Cardiac muscle cell (in vitro differentiated cells and primary cell): ENCODE measurements around the gene C11orf65. TPM values are rescaled to one million over a fixed set of nuclear protein-coding genes. Genes with fewer than 3 reads are reported as not detected.
"Not testable (repeated sequence)": the region's sequence is repeated elsewhere in the genome, so short reads cannot be mapped to it uniquely, and the experiment has no call there.

ENCODE experiments used
- DNase-seq, 2 donors: peaks; one replicate each; pipeline versions ENCODE4 v3.0.0 to v3.0.0-alpha.2; 2010 to 2017; ENCODE audit warnings: low read depth in 1 of 2, low spot score in 1 of 2
- H3K27ac ChIP-seq: fragments of 200-600 bp; sonication (generic); 2 replicates; pipeline ENCODE4 v1.5.1; 2016
- H3K27me3 ChIP-seq: fragments of 200-600 bp; sonication (generic); 2 replicates; pipeline ENCODE4 v1.6.0; 2016; ENCODE audit warnings: control low read depth
- H3K36me3 ChIP-seq: fragments of 200-600 bp; sonication (generic); 2 replicates; pipeline ENCODE4 v1.5.1; 2016; ENCODE audit warnings: control low read depth
- H3K4me1 ChIP-seq: fragments of 200-600 bp; sonication (generic); 2 replicates; pipeline ENCODE4 v1.8.1; 2017; ENCODE audit warnings: low read depth, mild to moderate bottlenecking, mixed run types
- H3K4me3 ChIP-seq: fragments of 200-600 bp; sonication (generic); 2 replicates; pipeline ENCODE4 v1.5.1; 2016; ENCODE audit warnings: mild to moderate bottlenecking
- H3K9me3 ChIP-seq: fragments of 200-600 bp; sonication (generic); 2 replicates; pipeline ENCODE4 v1.5.1; 2017; ENCODE audit warnings: low read depth, mild to moderate bottlenecking, control low read depth
- polyA plus RNA-seq: library from polyadenylated mRNA; unstranded; fragments of >200 nt; fragmentation: Nextera tagmentation; extraction: Ambion mirVana; gene quantifications from 2 replicates; pipeline ENCODE4 v1.2.1, GENCODE V29; 2016
- total RNA-seq: library from RNA; depleted of rRNA; stranded (reverse); fragments of >200 nt; gene quantifications from 2 replicates; pipeline ENCODE4 v1.2.3, GENCODE V29; 2016
- TF ChIP-seq, protein P1 (sequence below): IDR thresholded peaks from 2 replicates; pipeline ENCODE4 v1.5.1; 2012; ENCODE audit warnings: low read depth, mild to moderate bottlenecking, low read length

The C11orf65 gene
- total and polyA plus RNA-seq, 2 experiments from 2014 or later, result 1.4 to 1.6 TPM

DNA sequence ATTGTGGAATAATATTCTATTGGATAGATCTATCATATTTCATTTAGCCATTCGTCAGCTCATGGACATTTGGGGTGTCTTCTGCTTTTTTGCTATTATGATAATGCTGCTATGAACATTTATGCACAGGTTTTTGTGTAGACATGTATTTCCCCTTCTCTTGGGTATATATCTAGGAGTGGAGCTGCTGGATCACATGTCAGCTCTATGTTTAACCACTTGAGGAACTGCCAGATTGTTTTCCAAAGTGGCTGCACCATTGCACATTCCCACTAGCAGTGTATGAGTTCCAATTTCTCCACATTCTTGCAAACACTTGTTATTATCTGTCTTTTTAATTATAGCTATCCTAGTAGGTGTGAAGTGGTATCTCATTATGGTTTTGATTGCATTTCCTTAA lies 75.0 kb downstream of the C11orf65 start:
- no peaks in the 10 kb centered on the region for H3K27me3 ChIP-seq
- H3K36me3 ChIP-seq, result no peaks in the 10 kb centered on the region
- no peaks in the 10 kb centered on the region for H3K4me1 ChIP-seq
- TF ChIP-seq, protein P1, sequence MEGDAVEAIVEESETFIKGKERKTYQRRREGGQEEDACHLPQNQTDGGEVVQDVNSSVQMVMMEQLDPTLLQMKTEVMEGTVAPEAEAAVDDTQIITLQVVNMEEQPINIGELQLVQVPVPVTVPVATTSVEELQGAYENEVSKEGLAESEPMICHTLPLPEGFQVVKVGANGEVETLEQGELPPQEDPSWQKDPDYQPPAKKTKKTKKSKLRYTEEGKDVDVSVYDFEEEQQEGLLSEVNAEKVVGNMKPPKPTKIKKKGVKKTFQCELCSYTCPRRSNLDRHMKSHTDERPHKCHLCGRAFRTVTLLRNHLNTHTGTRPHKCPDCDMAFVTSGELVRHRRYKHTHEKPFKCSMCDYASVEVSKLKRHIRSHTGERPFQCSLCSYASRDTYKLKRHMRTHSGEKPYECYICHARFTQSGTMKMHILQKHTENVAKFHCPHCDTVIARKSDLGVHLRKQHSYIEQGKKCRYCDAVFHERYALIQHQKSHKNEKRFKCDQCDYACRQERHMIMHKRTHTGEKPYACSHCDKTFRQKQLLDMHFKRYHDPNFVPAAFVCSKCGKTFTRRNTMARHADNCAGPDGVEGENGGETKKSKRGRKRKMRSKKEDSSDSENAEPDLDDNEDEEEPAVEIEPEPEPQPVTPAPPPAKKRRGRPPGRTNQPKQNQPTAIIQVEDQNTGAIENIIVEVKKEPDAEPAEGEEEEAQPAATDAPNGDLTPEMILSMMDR, result no peak
- H3K9me3 ChIP-seq, result no peaks in the 10 kb centered on the region
- DNase-seq, result no peak
- no peak overlapping the region for H3K4me3 ChIP-seq
- H3K27ac ChIP-seq, result no peak overlapping the region

- no peak overlapping the region for H3K4me3 ChIP-seq
- no peaks in the 10 kb centered on the region for H3K36me3 ChIP-seq
- no peaks in the 10 kb centered on the region for H3K9me3 ChIP-seq
- H3K4me1 ChIP-seq, result no peaks in the 10 kb centered on the region
- DNase-seq, result no peak
- no peak overlapping the region for H3K27ac ChIP-seq
- H3K27me3 ChIP-seq, result no peaks in the 10 kb centered on the region
- TF ChIP-seq, protein P1, result no peak
These were observed 78.8 kb downstream of the C11orf65 start for GRCh38 chr11:108388576-108388975.

DNA sequence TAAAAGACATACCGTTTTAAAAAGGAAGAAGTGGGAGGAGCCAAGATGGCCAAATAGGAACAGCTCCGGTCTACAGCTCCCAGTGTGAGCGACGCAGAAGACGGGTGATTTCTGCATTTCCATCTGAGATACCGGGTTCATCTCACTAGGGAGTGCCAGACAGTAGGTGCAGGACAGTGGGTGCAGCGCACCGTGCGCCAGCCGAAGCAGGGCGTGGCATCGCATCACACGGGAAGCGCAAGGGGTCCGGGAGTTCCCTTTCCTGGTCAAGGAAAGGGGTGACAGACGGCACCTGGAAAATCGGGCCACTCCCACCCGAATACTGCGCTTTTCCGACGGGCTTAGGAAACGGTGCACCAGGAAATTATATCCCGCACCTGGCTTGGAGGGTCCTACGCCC lies 93.8 kb downstream of the C11orf65 start:
- not testable (repeated sequence) for H3K4me1 ChIP-seq, H3K36me3 ChIP-seq, H3K27ac ChIP-seq, DNase-seq, H3K27me3 ChIP-seq, H3K9me3 ChIP-seq, H3K4me3 ChIP-seq

GRCh38 chr11:108370990-108371389 lies 96.3 kb downstream of the C11orf65 start:
- Histone ChIP-seq H3K9me3 (no peaks in the 10 kb centered on the region), H3K27me3 (no peaks in the 10 kb centered on the region), H3K27ac (no peak overlapping the region), H3K36me3 (no peaks in the 10 kb centered on the region), H3K4me3 (no peak overlapping the region), H3K4me1 (no peaks in the 10 kb centered on the region)
- TF ChIP-seq, protein P1, result no peak
- no peak for DNase-seq

DNA sequence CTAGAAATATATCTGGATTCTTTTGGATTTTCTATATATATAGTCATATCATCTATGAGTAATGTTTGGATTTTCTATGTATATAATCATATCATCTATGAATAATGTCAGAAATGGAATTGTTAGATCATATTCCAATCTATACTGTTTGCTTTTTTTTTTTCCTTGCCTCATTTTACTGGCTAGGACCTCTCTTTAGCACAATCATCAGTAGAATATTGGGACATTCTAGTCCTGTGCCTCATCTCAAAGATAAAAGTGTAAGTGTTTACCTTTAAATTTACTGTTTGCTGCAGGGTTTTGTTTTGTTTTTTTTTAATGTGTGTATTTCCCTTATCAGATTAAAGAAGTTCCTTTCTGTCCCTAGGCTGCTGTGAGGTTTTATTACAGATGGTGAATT lies 97.0 kb downstream of the C11orf65 start:
- no peak for DNase-seq
- Histone ChIP-seq H3K27ac (no peak overlapping the region), H3K27me3 (no peaks in the 10 kb centered on the region), H3K4me3 (no peak overlapping the region), H3K36me3 (peaks cover 3% of the 10 kb centered on the region), H3K4me1 (no peaks in the 10 kb centered on the region), H3K9me3 (no peaks in the 10 kb centered on the region)
- TF ChIP-seq, protein P1, result no peak

- no peak overlapping the region for H3K27ac ChIP-seq
- peak in 1 of 2 donors; percentile 32 for DNase-seq
- no peaks in the 10 kb centered on the region for H3K27me3 ChIP-seq
- no peak overlapping the region for H3K4me3 ChIP-seq
- H3K9me3 ChIP-seq, result no peaks in the 10 kb centered on the region
- no peaks in the 10 kb centered on the region for H3K4me1 ChIP-seq
- TF ChIP-seq, protein P1, result no peak
- H3K36me3 ChIP-seq, result peaks cover 7% of the 10 kb centered on the region
These were observed 98.3 kb downstream of the C11orf65 start for GRCh38 chr11:108369064-108369463.
